ENCODE data around the gene OCA2.

The OCA2 gene

GRCh38 chr15:28105224-28105791 is 6.2 kb upstream of the OCA2 start:
- no peak overlapping the region for H3K27ac ChIP-seq
- TF ChIP-seq CTCF (conservative IDR thresholded peaks at IDR 0.05; ENCODE audit: low read depth): no peak
- CTCF ChIA-PET: no interaction called here
- DNase-seq (ENCODE audit: low spot score): no peak
- POLR2A ChIA-PET (ENCODE audit: low non-redundant PET): no interaction called here

DNA sequence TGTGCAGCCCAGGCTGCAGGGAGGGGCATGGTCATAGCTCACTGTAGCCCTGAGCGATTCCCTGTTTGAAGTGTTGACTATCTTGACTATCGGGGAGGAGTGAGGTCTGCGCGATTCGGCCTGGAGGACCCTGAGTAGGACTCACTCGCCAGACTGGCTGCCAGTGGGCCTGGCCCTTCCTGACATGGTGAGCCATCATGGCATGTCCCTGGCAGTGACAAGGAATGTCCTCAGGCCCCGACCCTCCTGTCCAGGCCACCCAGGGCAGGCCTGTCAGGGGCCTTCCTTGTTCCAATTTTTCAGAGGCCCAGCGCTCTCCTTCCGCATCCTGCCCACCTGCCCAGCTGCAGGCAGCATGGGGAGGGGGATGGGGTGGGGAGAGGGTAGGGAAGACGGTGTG is 5.2 kb upstream of the OCA2 start:
- no peak for TF ChIP-seq CTCF (conservative IDR thresholded peaks at IDR 0.05; ENCODE audit: low read depth)
- ChIA-PET POLR2A (ENCODE audit: low non-redundant PET) (no interaction called here), CTCF (no interaction called here)
- no peak for DNase-seq (ENCODE audit: low spot score)
- no peak overlapping the region for H3K27ac ChIP-seq

DNA sequence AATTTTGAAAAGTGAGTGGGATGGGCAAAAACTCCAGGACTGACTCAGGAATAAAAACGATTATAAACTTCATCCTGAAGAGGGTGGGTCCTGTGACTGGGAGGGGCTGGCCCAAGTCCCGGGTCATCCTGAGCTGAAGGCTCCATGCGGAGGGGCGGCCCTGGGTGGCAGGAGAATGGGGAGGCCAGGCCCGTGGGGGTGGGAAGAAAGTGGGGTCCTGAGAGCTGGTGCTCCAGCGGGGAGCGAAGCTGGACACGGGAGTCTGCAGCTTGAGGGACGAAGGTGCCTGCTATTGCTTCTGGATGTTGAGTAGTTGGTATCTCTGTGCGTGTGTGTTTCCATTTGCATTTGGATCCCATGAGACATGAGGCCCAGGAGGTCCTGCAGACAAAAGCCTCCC is 4.7 kb upstream of the OCA2 start:
- CTCF ChIA-PET: no interaction called here
- no peak for TF ChIP-seq CTCF (conservative IDR thresholded peaks at IDR 0.05; ENCODE audit: low read depth)
- no peak overlapping the region for H3K27ac ChIP-seq
- POLR2A ChIA-PET (ENCODE audit: low non-redundant PET): no interaction called here
- DNase-seq (ENCODE audit: low spot score): no peak

- TF ChIP-seq CTCF (conservative IDR thresholded peaks at IDR 0.05; ENCODE audit: low read depth): no peak
- DNase-seq (ENCODE audit: low spot score): no peak
- no peak overlapping the region for H3K27ac ChIP-seq
- CTCF ChIA-PET: interaction anchor here (0.5 kb wide), 1 partner anchor 24 kb away, joined by 4 read pairs; no protein-coding TSS in a partner anchor
- POLR2A ChIA-PET (ENCODE audit: low non-redundant PET): no interaction called here
Observed at GRCh38 chr15:28101983-28102441, 2.9 kb upstream of the OCA2 start.

DNA sequence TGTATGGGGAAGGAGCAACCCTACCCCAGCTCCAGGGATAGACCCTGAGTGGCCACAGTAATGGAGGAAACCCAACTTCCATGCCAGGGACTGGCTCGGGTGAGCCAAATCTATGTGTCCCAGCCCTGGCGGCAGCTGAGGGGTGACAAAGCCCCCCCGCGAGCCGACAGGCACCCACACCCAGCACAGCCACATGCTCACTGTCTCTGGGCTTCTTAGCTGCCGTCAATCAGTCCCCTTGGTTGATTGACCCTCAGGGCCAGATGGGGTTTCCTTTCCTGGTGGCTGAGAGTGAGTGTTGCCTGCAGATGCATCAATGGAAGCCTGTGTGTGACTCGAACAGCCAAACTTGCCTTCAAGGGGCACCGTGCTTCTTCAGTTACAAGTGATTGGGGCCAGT is 2.1 kb upstream of the OCA2 start:
- CTCF ChIA-PET: no interaction called here

DNA sequence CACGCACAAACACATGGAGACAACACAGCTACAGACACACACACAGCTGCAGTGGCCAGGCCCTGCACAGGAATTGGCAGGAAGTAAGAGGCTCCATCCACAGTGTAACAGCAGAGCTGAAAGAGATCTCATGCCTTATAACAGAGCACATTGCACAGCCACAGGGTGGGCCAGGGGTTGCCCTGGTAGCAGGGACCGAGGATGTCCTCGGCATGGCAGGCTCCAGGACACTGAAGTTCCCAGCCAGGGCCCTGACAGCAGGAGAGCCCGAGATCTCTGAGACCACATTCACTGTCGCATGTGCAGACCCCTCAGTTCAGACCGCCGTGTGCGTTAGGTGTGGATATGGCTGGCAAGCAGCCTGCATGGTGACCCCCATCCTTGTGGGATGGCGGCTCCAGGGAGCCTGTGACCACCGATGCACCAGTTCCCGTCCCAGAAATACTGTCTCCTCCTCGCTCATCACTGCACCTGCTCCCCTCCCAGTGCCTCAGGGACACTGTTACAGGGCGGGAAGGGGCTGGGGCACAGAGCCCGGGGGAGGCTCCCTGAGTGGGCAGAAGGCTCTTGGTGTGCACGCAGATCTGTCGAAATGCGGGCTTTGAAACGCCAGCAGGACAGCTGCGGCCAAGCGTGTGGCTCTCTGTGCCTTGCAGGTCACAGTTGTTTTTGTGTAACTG is 1.5 kb upstream of the OCA2 start:
- TF ChIP-seq CTCF (conservative IDR thresholded peaks at IDR 0.05; ENCODE audit: low read depth): no peak
- CTCF ChIA-PET: no interaction called here
- no peak for DNase-seq (ENCODE audit: low spot score)
- POLR2A ChIA-PET (ENCODE audit: low non-redundant PET): no interaction called here
- H3K27ac ChIP-seq: no peak overlapping the region

More for the DNA sequence above, 2.1 kb upstream of the OCA2 start:
- DNase-seq (ENCODE audit: low spot score): no peak
- POLR2A ChIA-PET (ENCODE audit: low non-redundant PET): no interaction called here
- TF ChIP-seq CTCF (conservative IDR thresholded peaks at IDR 0.05; ENCODE audit: low read depth): no peak
- no peak overlapping the region for H3K27ac ChIP-seq

Measured in RWPE1 (cell line).